ENCODE data around the gene DUOX2.
"Not testable (repeated sequence)": the region's sequence is repeated elsewhere in the genome, so short reads cannot be mapped to it uniquely, and the experiment has no call there.

DUOX2 gene

GRCh38 chr15:45062301-45062700 is 51.7 kb downstream of the DUOX2 start:
- DNase-seq = not testable (repeated sequence)

- DNase-seq = not testable (repeated sequence)
These were observed 55.0 kb downstream of the DUOX2 start for GRCh38 chr15:45058690-45059675.

- DNase-seq = not testable (repeated sequence)
These were observed 61.3 kb downstream of the DUOX2 start for GRCh38 chr15:45052676-45053075.

GRCh38 chr15:45050587-45050986 is 63.4 kb downstream of the DUOX2 start:
- no peak for DNase-seq

- no peak for DNase-seq
These were observed 65.0 kb downstream of the DUOX2 start for GRCh38 chr15:45048794-45049631.

- not testable (repeated sequence) for DNase-seq
These were observed 65.6 kb downstream of the DUOX2 start for GRCh38 chr15:45048449-45048793.

GRCh38 chr15:45044270-45044669 is 69.7 kb downstream of the DUOX2 start:
- not testable (repeated sequence) for DNase-seq

- DNase-seq = not testable (repeated sequence)
These were observed 71.1 kb downstream of the DUOX2 start for GRCh38 chr15:45042859-45043258.

Measured in NCI-H1436 (cell line).